GM12878 (cell line): ENCODE measurements around the gene SHFL. TPM values are rescaled to one million over a fixed set of nuclear protein-coding genes. Genes with fewer than 3 reads are reported as not detected.
A peak's percentile ranks its signal among the peaks of the same experiment; 100 is the strongest.

ENCODE experiments used
- ATAC-seq: fragments of 200-7000 bp; cut with Tn5 transposase; 3 replicates; pipeline ENCODE4 v1.9.1; 2020; ENCODE audit warnings: mild to moderate bottlenecking, moderate library complexity
- BruUV-seq: library from RNA; stranded (reverse); fragments of 400-500 nt; replicated peaks from 2 replicates; lab custom pipeline; 2021; lab: Mats Ljungman, UMichigan
- CTCF ChIA-PET: fragments of 300-600 bp; sonication (Branson Sonifier 250); formaldehyde crosslinking; extraction: SDS; loops from one replicate; lab custom pipeline; 2021; ENCODE audit warnings: inconsistent platforms; lab: Yijun Ruan, JAX
- POLR2A ChIA-PET: fragments of 350-600 bp; formaldehyde crosslinking; extraction: SDS; loops from one replicate; lab custom pipeline; 2021; ENCODE audit warnings: inconsistent platforms; lab: Charles Lee
- RAD21 ChIA-PET: fragments of 300-600 bp; sonication (Branson Sonifier 250); formaldehyde crosslinking; loops from one replicate; lab custom pipeline; 2023; ENCODE audit warnings: antibody characterized with exemption; ENCODE audit not compliant: unreplicated experiment; lab: Charles Lee
- SMC1A ChIA-PET: fragments of 300-600 bp; sonication (Branson Sonifier 250); formaldehyde crosslinking; loops from one replicate; lab custom pipeline; 2023; ENCODE audit not compliant: unreplicated experiment, uncharacterized antibody; lab: Charles Lee
- DNase-seq: peaks from one replicate; pipeline ENCODE4 v3.0.0-alpha.2; 2011; ENCODE audit warnings: low read depth, low spot score
- FAIRE-seq: peaks from 3 replicates; lab custom pipeline; 2011; peaks lifted over from hg19 to GRCh38; lab: Jason Lieb, UNC
- H2AFZ ChIP-seq: 2 replicates; pipeline ENCODE4 v1.6.0; 2011; ENCODE audit warnings: low read depth, low read length, control low read depth; ENCODE audit not compliant: control insufficient read depth
- H3K27ac ChIP-seq: 2 replicates; pipeline ENCODE4 v1.5.1; 2011; ENCODE audit warnings: control low read depth; ENCODE audit not compliant: control insufficient read depth, insufficient read depth
- H3K27me3 ChIP-seq, 2 experiments: replicated peaks in 1 of 2; 2 replicates each; pipeline versions ENCODE4 v1.6.0 to v1.6.1; 2011; ENCODE audit warnings: low read length in 1 of 2; ENCODE audit not compliant: control insufficient read depth in 2 of 2, insufficient read depth in 2 of 2
- H3K36me3 ChIP-seq, 2 experiments: 2 replicates each; pipeline ENCODE4 v1.5.1; 2011; ENCODE audit warnings: low read length in 1 of 2; ENCODE audit not compliant: control insufficient read depth in 2 of 2, insufficient read depth in 2 of 2
- H3K4me1 ChIP-seq: 2 replicates; pipeline ENCODE4 v1.6.1; 2011; ENCODE audit warnings: mild to moderate bottlenecking, low read length, moderate library complexity, mixed read lengths; ENCODE audit not compliant: control insufficient read depth, insufficient read depth
- H3K4me2 ChIP-seq: 2 replicates; pipeline ENCODE4 v1.6.0; 2011; ENCODE audit warnings: control low read depth; ENCODE audit not compliant: control insufficient read depth, insufficient read depth
- H3K4me3 ChIP-seq: fragments of 200-600 bp; sonication (generic); 2 replicates; pipeline ENCODE4 v1.5.1; 2016
- H3K79me2 ChIP-seq: 2 replicates; pipeline ENCODE4 v1.6.0; 2011; ENCODE audit warnings: low read length; ENCODE audit not compliant: control insufficient read depth, insufficient read depth
- H3K9ac ChIP-seq: 2 replicates; pipeline ENCODE4 v1.8.0; 2011; ENCODE audit warnings: low read length, control low read depth, mixed read lengths; ENCODE audit not compliant: control insufficient read depth, insufficient read depth
- H3K9me3 ChIP-seq: replicated peaks from 3 replicates; pipeline ENCODE4 v1.5.1; 2011; ENCODE audit warnings: mild to moderate bottlenecking, low read length; ENCODE audit not compliant: control insufficient read depth, insufficient read depth
- H4K20me1 ChIP-seq: 2 replicates; pipeline ENCODE4 v1.6.0; 2011; ENCODE audit not compliant: control insufficient read depth, insufficient read depth
- BCL3 ChIP-seq: IDR thresholded peaks from 2 replicates; pipeline ENCODE4 v1.6.1; 2011; ENCODE audit warnings: borderline replicate concordance, low read depth, mild to moderate bottlenecking, moderate library complexity, low read length; ENCODE audit not compliant: insufficient read depth, poor library complexity, severe bottlenecking
- CBX3 ChIP-seq: fragments of 200-600 bp; sonication (generic); IDR thresholded peaks from 2 replicates; pipeline ENCODE4 v1.6.1; 2016; ENCODE audit warnings: low read depth, borderline replicate concordance
- JUNB ChIP-seq: IDR thresholded peaks from 2 replicates; pipeline ENCODE4 v1.6.1; 2016; ENCODE audit warnings: antibody characterized with exemption, mild to moderate bottlenecking
- KAT2A ChIP-seq: conservative IDR thresholded peaks from 2 replicates; pipeline ENCODE4 v1.6.1; 2011; ENCODE audit warnings: low read depth, low read length; ENCODE audit not compliant: control insufficient read depth
- NR2C1 ChIP-seq: fragments of 450-650 bp; IDR thresholded peaks from 2 replicates; pipeline ENCODE4 v1.6.1; 2017; ENCODE audit warnings: antibody characterized with exemption, mild to moderate bottlenecking, moderate library complexity
- ZNF24 ChIP-seq: fragments of 450-650 bp; IDR thresholded peaks from 2 replicates; pipeline ENCODE4 v1.6.1; 2017; ENCODE audit warnings: antibody characterized with exemption, mild to moderate bottlenecking
- in situ Hi-C: fragments of 300-500 bp; cut with MboI; formaldehyde crosslinking; loops from 9 replicates; pipeline ENCODE4 v1.14.3; 2018; ENCODE audit warnings: mixed read lengths
- intact Hi-C: fragments of 100-400 bp; cut with micrococcal nuclease; formaldehyde crosslinking; loops from one replicate; pipeline ENCODE4 v1.14.2; 2022; ENCODE audit not compliant: unreplicated experiment
- polyA plus RNA-seq, 11 experiments: library from polyadenylated mRNA; depleted of rRNA in 4 of 11; unstranded in 6 of 11; stranded (reverse) in 5 of 11; fragments of >200 nt; fragmentation: Nextera tagmentation in 4 of 11; fragmentation: Illumina TruSeq in 1 of 11; extraction: Ambion mirVana in 4 of 11; extraction: Trizol in 1 of 11; gene quantifications; 1 replicate in 1 of 11; 2 replicates in 10 of 11; pipeline versions ENCODE4 v1.2.1 to v1.2.3, GENCODE V29; 2011 to 2016; ENCODE audit warnings: inconsistent platforms in 2 of 11, missing spikeins in 2 of 11, low read depth in 1 of 11
- total RNA-seq, 4 experiments: library from RNA; depleted of rRNA in 3 of 4; stranded (reverse); fragments of >200 nt in 3 of 4; fragmentation: Illumina TruSeq in 1 of 4; extraction: Trizol in 1 of 4; gene quantifications; 2 replicates each; pipeline versions ENCODE4 v1.2.1 to v1.2.3, GENCODE V29; 2013 to 2021
- TF ChIP-seq, protein P1 (sequence below): fragments of 450-650 bp; formaldehyde crosslinking; IDR thresholded peaks from 2 replicates; pipeline ENCODE4 v1.4.0; 2020; ENCODE audit warnings: mild to moderate bottlenecking, moderate library complexity
- TF ChIP-seq, protein P2 (sequence below): fragments of 150-350 bp; IDR thresholded peaks from 2 replicates; pipeline ENCODE4 v1.6.1; 2014; ENCODE audit warnings: mild to moderate bottlenecking, low read depth, low read length

SHFL gene
- total and polyA plus RNA-seq, 10 of the 15 experiments (the other 5 are each of a cell fraction or from before 2014, with no cell fraction given), result 8.0 to 83.8 (median 40.7) TPM

DNA sequence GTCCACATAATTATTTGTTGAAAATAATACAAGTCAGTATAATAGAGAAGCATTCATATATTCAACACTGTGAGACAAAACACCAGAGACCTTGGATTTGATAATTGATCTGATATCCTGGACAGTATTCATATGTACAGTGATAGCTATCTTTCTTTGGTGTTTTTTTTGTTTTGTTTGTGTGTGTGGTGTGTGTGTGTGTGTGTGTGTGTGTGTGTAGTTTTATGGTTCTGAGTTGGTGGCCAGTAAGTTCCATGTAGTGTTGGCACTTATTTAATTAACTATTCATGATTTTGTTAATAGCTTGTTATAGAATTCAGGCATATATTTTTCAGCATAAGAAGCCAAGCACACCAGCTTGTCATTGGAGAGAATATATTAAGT is 18.0 kb downstream of the SHFL start:
- ChIA-PET POLR2A (interaction anchor here (0.6 to 4.6 kb wide), 13 partner anchors 8 to 1475 kb away, joined by 3 to 58 read pairs (median 4); partner anchors contain the start of genes P2RY11 and S1PR2), SMC1A (interaction anchor here (0.7 to 11.1 kb wide), 13 partner anchors 8 to 308 kb away, joined by 3 to 150 read pairs (median 5); partner anchors contain the start of genes ICAM1 and P2RY11), CTCF (interaction anchor here (0.6 to 9.5 kb wide), 12 partner anchors 8 to 299 kb away, joined by 3 to 171 read pairs (median 5); partner anchors contain the start of genes ICAM1, MRPL4 and P2RY11), RAD21 (interaction anchor here (0.6 to 9.6 kb wide), 16 partner anchors 8 to 324 kb away, joined by 3 to 166 read pairs (median 4); partner anchors contain the start of genes EIF3G, ICAM1, MRPL4 and P2RY11)
- no TSS peak for BruUV-seq
- H3K36me3 ChIP-seq, result peaks cover 9 to 11% of the 10 kb centered on the region in 2 experiments; a peak in 3 of 4 replicates
- no peaks in the 10 kb centered on the region for H4K20me1 ChIP-seq
- peaks cover 36% of the 10 kb centered on the region for H3K79me2 ChIP-seq
- intact Hi-C loops, result loop anchor here (2.0 to 10.0 kb wide), 2 partner anchors 133 to 281 kb away; partner anchors contain the start of gene TYK2
- no peak for DNase-seq
- in situ Hi-C loops, result loop anchor here (5.0 kb wide), 1 partner anchor 133 kb away; no protein-coding TSS in a partner anchor
- FAIRE-seq, result no peak
- H3K4me3 ChIP-seq, result peak overlapping the region; percentile 46; the same call in 1 of the 2 replicates
- no peaks in the 10 kb centered on the region for H3K27me3 ChIP-seq
- peak overlapping the region; percentile 94 for H3K4me2 ChIP-seq
- peak overlapping the region; percentile 95 for H3K9ac ChIP-seq
- H3K9me3 ChIP-seq, result no peaks in the 10 kb centered on the region
- H3K27ac ChIP-seq, result peak overlapping the region; percentile 100
- TF ChIP-seq BCL3 (no peak), JUNB (no peak), KAT2A (no peak), NR2C1 (no peak), CBX3 (no peak), ZNF24 (no peak)
- TF ChIP-seq, protein P1, sequence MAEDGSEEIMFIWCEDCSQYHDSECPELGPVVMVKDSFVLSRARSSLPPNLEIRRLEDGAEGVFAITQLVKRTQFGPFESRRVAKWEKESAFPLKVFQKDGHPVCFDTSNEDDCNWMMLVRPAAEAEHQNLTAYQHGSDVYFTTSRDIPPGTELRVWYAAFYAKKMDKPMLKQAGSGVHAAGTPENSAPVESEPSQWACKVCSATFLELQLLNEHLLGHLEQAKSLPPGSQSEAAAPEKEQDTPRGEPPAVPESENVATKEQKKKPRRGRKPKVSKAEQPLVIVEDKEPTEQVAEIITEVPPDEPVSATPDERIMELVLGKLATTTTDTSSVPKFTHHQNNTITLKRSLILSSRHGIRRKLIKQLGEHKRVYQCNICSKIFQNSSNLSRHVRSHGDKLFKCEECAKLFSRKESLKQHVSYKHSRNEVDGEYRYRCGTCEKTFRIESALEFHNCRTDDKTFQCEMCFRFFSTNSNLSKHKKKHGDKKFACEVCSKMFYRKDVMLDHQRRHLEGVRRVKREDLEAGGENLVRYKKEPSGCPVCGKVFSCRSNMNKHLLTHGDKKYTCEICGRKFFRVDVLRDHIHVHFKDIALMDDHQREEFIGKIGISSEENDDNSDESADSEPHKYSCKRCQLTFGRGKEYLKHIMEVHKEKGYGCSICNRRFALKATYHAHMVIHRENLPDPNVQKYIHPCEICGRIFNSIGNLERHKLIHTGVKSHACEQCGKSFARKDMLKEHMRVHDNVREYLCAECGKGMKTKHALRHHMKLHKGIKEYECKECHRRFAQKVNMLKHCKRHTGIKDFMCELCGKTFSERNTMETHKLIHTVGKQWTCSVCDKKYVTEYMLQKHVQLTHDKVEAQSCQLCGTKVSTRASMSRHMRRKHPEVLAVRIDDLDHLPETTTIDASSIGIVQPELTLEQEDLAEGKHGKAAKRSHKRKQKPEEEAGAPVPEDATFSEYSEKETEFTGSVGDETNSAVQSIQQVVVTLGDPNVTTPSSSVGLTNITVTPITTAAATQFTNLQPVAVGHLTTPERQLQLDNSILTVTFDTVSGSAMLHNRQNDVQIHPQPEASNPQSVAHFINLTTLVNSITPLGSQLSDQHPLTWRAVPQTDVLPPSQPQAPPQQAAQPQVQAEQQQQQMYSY (CRISPR knock-in tag), result no peak
- TF ChIP-seq, protein P2, sequence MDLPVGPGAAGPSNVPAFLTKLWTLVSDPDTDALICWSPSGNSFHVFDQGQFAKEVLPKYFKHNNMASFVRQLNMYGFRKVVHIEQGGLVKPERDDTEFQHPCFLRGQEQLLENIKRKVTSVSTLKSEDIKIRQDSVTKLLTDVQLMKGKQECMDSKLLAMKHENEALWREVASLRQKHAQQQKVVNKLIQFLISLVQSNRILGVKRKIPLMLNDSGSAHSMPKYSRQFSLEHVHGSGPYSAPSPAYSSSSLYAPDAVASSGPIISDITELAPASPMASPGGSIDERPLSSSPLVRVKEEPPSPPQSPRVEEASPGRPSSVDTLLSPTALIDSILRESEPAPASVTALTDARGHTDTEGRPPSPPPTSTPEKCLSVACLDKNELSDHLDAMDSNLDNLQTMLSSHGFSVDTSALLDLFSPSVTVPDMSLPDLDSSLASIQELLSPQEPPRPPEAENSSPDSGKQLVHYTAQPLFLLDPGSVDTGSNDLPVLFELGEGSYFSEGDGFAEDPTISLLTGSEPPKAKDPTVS, result no peak
- no peak overlapping the region for H2AFZ ChIP-seq
- ATAC-seq, result no peak
- H3K4me1 ChIP-seq, result peaks cover 42% of the 10 kb centered on the region
